GM13976 (cell line): ENCODE data around the gene EPHB2.
"Not testable (repeated sequence)": the region's sequence is repeated elsewhere in the genome, so short reads cannot be mapped to it uniquely, and the experiment has no call there.

ENCODE experiments used
- DNase-seq: peaks from one replicate; pipeline ENCODE4 v3.0.0; 2012; ENCODE audit warnings: low spot score
- CTCF ChIP-seq: IDR thresholded peaks from 2 replicates; pipeline ENCODE4 v1.5.1; 2012; ENCODE audit warnings: borderline replicate concordance, mild to moderate bottlenecking; ENCODE audit not compliant: insufficient read depth; ENCODE audit errors: extremely low read depth, missing control alignments, control extremely low read depth
- in situ Hi-C: fragments of 300-500 bp; cut with MboI; formaldehyde crosslinking; loops from one replicate; pipeline ENCODE4 v1.12.0; 2022; ENCODE audit warnings: low sequenced_read_pairs, mixed read lengths, inconsistent platforms; ENCODE audit not compliant: unreplicated experiment

EPHB2 gene

DNA sequence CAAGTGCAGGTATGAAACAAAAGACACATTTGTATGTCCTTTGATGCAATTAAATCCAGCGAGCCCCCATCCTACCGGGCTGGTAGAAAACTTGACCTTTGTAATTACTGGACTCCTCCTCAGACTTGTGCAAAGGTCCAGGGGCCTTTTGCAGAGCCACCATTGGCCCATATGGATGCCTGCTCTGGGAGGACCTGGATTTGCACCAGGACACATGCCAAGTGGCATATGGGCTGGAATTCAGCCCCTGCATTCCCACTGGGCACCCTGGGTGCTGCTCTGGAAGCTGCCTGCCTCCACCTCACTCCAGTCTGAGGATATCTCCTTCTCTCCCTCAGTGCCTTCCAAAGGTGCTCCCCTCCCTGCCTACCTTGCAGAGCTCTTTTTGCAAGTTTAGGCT lies 226.0 kb downstream of the EPHB2 start:
- in situ Hi-C loops, result no loop called here
- no peak for TF ChIP-seq CTCF
- no peak for DNase-seq

DNA sequence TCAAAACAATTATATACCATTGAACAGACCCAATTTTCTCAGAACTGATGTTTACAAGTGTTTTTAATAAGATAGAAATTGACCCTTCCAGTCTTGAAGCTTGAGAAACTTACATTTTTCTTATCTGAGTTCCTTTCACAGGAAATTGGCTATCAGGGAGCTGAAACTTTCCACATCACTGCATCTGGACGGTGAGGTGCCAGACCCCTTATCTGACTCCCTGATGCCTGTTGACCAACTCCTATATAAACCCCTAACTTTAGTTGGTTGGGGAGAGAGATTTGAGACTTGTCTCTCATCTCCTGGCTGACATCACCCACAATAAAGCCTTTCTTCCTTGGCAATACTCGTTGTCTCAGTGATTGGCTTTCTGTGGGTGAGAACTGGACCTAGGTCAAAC lies 230.6 kb downstream of the EPHB2 start:
- DNase-seq, result no peak
- TF ChIP-seq CTCF, result no peak
- in situ Hi-C loops, result no loop called here

- in situ Hi-C loops, result no loop called here
- no peak for DNase-seq
- no peak for TF ChIP-seq CTCF
Observed at GRCh38 chr1:22944346-22945055, 233.9 kb downstream of the EPHB2 start.

- DNase-seq, in situ Hi-C loops: not testable (repeated sequence)
Observed at GRCh38 chr1:22945171-22945570, 234.5 kb downstream of the EPHB2 start.

DNA sequence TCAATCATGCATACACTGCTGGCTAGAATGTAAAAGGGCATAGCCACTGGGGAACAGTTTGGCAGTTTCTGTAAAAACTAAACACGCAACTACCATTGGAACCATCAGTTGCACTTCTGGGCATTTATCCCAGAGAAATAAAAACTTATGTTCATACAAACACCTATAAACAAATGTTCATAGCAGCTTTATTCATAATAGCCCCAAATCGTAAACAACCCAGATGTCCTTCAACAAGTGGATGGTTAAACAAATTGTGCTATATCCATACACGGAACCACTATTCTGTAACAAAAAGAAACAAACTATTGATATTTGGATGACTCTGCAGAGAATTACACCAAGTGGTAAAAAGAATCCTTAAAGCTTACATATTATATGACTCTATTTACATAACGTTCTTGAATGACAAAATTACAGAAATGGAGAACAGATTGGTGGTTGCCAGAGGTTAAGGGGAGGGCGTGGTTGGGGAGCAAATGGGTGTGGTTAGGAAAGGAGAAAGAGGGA lies 239.2 kb downstream of the EPHB2 start:
- DNase-seq, result no peak
- in situ Hi-C loops, result no loop called here
- TF ChIP-seq CTCF, result no peak

DNA sequence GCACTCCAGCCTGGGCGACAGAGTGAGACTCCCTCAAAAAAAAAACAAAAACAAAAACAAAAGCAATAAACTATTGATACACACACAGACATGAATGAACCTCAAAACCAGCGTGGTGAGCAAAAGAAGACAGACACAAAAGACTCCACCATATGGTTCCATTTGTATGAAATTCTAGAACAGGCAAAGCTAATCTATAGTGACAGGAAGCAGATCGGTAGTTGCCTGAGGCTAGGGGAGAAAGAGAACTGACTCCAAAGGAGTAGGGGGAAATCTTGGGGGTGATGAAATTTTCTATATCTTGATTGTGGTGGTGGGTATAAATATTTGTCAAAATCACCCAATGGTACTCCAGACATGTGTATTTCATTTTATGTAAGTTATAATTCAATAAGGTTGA lies 241.2 kb downstream of the EPHB2 start:
- in situ Hi-C loops, result no loop called here
- DNase-seq, result no peak
- TF ChIP-seq CTCF, result no peak

GRCh38 chr1:22952694-22953056 lies 242.0 kb downstream of the EPHB2 start:
- no peak for DNase-seq
- no peak for TF ChIP-seq CTCF
- in situ Hi-C loops, result no loop called here
